HG02970 (cell line): Measurements from ENCODE around the gene FIP1L1.
"Not testable (repeated sequence)": the region's sequence is repeated elsewhere in the genome, so short reads cannot be mapped to it uniquely, and the experiment has no call there.

Experiments
- ATAC-seq: cut with Tn5 transposase; IDR thresholded peaks from one replicate; pipeline ENCODE4 v1.9.1; 2021; ENCODE audit warnings: mild to moderate bottlenecking, moderate library complexity, moderate number of reproducible peaks; ENCODE audit not compliant: unreplicated experiment, low FRiP score

FIP1L1 gene, protein sequence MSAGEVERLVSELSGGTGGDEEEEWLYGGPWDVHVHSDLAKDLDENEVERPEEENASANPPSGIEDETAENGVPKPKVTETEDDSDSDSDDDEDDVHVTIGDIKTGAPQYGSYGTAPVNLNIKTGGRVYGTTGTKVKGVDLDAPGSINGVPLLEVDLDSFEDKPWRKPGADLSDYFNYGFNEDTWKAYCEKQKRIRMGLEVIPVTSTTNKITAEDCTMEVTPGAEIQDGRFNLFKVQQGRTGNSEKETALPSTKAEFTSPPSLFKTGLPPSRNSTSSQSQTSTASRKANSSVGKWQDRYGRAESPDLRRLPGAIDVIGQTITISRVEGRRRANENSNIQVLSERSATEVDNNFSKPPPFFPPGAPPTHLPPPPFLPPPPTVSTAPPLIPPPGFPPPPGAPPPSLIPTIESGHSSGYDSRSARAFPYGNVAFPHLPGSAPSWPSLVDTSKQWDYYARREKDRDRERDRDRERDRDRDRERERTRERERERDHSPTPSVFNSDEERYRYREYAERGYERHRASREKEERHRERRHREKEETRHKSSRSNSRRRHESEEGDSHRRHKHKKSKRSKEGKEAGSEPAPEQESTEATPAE

DNA sequence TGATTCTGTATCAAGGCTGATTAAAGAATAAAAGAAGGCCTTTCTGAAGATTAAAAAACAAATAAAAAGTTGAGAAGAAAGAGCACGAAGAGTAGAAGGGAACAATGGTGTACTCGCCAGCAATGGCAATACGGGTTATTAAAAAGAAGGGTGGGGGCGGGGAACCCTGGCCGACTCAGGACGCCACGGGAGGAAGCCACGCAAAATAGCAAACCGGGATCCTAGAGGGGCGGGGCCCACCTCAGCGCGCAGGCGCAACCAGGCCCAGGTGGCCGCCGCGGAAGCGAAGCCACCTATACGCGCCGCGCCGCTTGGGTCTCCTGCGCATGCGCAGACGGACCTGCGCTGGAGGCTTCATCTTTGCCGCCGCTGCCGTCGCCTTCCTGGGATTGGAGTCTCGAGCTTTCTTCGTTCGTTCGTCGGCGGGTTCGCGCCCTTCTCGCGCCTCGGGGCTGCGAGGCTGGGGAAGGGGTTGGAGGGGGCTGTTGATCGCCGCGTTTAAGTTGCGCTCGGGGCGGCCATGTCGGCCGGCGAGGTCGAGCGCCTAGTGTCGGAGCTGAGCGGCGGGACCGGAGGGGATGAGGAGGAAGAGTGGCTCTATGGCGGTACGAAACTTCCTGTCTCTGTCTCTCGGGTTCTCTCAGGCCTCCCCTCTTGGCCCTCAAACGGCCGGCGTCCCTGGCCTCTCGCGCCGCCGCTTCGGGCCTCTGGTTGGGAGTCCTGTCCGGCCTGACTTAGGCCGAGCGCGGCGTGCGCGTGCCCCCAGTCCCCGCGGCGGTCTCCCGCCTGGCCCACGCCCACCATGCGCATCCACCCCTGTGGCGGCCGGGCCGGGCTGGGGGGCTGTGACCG lies at the start of gene FIP1L1:
Gene FIP1L1 (plus strand): TSS at position 323 of the 852 bp plus-strand sequence. CDS start 198 bp downstream, at position 521.
- ATAC-seq = peak; percentile 97

DNA sequence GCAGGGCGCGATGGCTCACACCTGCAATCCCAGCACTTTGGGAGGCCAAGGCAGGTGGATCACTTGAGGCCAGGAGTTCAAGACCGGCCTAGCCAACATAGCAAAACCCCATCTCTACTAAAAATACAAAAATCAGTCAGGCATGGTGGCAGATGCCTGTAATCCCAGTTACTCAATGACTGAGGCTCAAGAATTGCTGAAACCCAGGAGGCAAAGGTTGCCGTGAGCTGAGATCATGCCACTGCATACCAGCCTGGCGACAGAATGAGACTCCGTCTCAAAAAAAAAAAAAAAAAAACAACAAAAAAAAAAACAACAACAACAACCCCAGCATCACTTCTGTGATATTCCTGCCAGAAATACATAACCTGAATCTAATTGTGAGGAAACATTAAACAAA lies 42.5 kb upstream of the FIP1L1 start:
- not testable (repeated sequence) for ATAC-seq

DNA sequence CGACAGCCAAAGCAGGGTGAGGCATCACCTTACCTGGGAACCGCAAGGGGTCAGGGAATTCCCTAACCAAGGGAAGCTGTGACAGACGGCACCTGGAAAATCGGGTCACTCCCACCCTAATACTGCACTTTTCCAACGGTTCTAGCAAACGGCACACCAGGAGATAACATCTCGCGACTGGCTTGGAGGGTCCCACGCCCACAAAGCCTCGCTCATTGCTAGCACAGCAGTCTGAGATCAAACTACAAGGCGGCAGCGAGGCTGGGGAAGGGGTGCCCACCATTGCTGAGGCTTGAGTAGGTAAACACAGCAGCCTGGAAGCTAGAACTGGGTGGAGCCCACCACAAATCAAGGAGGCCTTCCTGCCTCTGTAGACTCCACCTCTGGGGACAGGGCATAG lies 37.3 kb upstream of the FIP1L1 start:
- ATAC-seq = not testable (repeated sequence)

DNA sequence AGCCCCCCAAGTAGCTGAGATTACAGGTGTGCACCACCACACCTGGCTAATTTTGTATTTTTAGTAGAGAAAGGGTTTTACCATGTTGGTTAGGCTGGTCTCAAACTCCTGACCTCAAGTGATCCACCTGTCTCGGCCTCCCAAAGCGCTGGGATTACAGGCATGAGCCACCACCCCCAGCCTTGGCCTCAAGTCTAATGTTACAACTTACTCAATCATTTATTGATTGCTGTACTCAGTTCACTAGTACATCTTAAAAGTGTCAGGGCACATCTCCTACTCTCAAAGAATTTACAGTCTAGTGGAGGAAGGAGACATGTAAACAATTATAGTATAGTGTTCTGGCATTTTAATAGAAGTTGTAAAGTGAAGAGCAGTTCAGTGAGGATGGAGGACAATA lies 31.0 kb upstream of the FIP1L1 start:
- ATAC-seq = not testable (repeated sequence)

DNA sequence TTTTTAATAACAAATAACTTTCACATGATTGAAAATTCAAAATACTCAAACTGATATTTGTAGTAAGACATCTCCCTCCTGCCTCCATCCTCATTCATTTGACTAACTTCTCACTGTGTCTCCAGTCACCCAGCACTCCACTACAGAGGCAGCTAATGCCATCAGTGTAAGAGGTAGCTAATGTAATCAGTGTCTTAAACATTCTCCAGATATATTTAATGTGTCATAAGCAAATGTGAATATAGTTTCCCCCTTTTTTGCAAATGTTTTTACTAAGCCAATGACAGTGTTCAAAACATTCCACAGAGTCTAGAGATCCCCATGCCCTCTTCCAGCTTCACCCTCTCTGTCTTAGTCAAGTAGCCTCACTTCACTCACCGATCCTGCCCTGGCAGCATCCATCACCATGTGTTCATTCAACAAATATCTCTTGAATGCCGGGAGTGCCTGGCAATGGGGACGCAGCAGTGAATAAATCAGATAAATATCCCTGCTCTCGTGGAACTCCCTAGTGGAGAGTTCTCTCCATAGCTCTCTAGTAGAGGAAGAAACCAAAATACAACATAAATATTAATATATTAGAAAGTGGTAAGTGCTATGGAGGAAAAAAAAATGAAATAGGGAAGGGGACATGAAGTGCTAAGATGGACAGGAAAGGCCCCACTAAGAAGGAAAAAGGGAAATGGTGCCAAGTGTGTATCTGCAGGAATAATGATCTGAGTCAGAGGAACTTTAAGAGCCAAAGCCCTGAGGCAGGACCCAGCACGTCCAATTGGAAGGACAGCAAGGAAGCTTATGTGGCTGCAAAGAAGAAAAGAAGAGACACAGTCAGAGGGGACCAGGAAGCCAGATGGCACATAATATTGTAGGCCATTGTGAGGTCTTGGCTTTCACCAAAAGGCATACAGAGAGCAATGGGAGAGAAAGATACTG lies 30.3 kb upstream of the FIP1L1 start:
- no peak for ATAC-seq

DNA sequence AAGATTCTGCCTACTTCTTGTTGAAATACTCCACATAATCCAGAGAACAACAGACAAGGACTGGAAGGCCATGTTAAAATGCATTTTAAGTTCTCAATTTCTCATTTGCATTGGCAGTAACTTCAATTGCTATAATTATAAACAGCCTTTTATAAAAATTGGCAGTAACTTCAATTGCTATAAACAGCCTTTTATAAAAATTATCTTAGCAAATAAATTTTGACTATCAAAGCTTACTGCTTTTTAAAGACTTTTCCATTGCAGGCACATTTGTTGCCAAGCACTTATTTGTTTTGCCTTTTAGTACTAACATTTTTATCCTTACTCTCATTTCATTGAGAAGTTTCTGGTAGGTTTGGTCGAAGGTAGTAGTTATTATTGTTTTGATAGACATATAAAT lies 29.4 kb upstream of the FIP1L1 start:
- ATAC-seq = no peak

DNA sequence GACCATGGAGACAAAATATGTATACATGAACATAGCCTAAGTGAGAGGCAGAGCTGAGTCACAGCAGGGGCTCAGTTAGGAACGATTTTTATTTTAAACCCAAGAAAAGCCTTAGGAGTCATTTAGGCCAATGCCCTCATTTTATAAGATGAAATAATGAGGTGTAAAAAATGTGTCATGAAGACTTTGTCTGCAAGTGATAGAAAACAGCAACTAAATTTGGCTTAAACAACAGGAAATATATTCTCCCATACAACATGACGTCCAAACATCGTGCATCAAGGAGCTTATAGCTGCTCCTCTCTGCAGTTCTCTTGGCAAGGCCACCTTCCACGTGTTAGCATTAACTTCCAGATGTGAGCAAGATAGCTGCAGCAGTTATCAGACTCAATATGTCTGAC lies 28.4 kb upstream of the FIP1L1 start:
- ATAC-seq = no peak

DNA sequence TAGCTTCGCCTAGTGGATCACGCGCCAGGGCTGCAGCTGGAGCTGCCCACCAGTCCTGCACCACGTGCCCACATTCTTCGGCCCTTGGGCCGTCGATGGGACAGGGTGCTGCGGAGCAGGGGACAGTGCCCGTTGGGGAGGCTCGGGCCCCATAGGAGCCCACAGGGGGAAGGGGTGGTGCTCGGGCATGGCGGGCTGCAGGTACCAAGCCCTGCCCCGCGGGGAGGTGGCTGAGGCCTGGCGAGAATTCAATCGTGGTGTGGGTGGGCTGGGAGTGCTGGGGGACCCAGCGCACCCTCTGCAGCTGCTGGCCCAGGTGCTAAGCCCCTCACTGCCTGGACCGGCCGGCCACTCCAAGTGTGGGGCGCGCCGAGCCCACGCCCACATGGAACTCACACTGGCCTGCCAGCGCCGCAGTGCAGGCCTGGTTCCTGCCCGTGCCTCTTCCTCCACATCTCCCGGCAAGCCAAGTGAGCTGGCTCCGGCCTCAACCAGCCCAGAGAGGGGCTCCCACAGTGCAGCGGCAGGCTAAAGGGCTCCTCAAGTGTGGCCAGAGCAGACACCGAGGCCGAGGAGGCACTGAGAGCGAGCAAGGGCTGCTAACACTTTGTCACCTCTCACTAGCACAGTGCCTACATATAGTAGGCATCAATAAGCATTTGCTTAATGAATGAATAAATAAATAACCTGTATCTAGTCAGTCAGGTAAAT lies 23.3 kb upstream of the FIP1L1 start:
- no peak for ATAC-seq

DNA sequence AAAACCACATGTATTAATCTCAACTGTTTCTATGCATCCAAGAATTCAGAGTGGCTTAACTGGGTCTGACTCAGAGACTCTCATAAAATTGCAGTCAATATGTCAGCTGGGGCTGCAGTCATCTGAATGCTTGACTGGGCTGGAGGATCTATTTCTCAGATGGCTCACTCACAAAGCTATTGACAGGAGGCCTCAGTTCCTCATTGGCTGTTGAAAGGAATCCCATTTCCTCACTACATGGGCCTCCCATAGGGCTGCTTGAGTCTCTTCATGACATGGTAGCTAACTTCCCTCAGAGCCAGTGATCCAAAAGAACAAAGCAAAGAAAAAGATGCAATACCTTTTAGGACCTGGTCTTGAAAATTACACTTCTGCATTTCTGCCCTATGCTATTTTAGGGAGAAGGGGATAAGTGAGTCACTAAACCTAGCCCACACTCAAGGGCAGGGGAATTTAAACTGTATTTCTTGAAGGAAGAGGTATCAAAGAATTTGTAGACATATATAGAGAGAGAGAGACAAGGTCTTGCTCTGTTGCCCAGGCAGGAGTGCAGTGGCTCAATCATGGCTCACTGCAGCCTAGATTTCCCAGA lies 21.4 kb upstream of the FIP1L1 start:
- no peak for ATAC-seq

DNA sequence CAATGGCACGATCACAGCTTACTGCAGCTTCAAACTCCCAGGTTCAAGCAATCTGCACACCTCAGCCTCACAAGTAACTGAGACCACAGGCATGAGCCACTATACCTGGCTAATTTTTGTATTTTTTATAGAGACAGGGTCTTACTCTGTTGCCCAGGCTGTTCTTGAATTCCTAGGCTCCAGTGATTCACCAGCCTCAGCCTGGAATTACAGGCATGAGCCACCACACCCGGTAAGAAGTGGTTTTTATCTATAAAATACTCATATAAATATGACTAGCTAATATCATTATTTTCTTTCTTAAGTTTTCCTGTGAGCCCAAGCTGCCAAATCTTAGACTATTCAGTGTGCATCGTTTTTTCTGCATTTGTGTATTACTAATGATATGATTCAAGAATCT lies 16.0 kb upstream of the FIP1L1 start:
- ATAC-seq = no peak

DNA sequence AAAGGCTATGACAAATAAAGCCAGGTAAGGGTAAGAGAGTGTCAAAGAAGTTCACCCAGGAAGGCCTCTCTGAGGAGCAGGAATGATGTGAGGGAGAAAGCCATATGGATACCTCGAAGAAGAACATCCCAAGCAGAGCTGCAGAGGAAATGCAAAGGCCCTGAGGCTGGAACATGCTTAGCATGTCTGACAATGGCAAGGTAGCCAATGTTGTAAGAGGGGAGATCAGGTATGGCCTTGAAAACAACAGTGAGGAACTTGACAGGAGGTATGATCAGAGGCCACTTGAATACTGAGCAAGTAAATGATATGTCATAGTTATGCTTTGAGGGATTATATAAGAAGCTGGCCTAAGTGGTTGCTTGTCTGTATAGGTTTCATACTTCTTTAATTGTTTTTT lies 15.3 kb upstream of the FIP1L1 start:
- no peak for ATAC-seq

DNA sequence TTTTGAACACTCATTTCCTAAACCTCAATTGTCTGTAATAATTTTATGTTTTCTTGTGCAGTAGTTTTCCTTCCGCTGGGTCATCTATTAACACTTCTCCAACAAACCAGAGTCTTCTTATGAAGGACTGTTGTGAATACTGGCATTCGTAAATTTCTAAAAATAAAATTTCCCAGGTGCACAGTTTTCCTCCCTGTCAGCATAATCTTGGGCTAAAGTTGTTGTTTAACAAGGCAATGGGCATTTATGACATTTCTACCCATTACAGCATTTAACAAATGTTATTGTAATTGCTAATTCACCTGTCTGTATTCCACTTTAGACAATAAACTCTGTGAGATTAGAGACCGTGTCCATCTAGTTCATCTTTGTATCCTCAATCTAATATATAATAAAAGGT lies 12.8 kb upstream of the FIP1L1 start:
- no peak for ATAC-seq

DNA sequence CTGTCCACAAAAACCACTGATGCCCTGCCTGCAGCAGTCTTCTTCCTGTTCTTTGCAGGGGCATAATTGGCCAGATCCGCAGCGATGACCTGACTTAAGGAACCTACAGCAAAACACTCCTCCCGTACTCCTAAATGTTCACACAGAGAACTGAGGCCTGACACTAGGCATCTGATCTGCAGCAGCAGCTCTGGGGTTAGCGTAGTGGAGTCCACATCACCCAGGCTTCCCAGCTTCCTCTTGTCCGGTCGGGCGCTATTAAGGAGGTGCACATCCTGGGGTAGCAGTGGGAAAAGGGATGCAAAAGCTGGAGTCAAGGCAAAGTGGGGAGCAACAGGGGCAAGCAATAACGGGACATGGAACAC lies 12.3 kb upstream of the FIP1L1 start:
- no peak for ATAC-seq

DNA sequence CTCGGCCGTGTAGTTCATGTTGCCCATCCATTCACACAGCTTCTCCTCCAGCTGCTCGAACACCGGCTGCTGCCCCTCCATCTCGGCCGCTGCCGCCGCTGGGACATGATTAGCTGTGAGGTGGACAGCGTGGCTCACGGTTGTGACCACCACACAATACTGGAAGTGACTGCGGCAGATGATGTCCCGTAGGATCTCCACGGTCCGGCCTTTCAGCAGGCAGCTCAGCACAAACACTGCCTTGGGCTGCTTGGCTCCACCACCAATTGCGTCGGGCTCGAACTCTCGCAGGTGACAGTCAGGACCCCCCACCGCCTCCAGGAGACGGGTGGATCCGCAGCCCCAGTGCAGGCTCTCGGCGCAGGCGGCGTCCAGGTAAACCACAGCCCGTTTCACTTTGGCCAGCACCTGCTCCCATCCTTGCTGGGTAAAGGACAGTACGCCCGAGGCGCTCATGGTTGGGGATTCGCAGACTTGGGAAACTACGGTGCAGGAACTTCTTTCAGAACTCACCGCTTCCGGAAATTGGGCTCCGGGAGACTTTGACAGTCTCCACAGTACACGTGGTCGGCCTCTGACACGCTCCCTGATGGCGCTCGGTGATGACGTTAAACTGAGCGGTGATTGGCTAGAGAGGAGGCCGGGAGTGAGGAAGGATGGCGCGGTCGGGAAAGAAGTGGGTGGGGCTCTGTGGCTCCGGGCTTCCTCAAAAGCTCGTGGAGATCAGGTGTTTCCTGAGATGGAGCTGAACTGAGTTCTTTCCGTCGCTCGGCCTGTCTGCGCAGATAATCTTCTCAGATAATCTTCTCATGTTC lies 11.7 kb upstream of the FIP1L1 start, which contains the start of gene SCFD2:
Gene SCFD2 (minus strand): TSS at position 576 of the 815 bp plus-strand sequence.
- peak; percentile 93 for ATAC-seq

DNA sequence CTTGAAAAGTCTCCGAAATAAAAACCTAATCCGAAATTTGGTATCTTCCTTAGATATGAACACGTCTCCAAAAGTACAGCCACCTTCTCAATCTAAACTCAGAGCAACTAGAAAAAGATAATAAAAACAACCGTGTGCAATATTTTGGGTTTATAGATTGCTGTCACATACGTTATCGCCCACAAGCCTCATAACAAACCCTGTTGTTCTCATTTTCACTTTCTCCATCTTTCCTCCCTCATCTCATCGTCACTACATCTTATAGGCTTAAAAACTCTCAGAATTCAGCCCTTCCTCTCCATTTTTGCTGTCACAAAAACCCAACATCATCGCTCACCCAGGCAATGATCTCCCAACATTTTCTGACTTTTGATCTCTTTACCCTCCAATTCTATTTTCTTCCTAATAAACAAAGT lies 11.1 kb upstream of the FIP1L1 start:
- peak; percentile 22 for ATAC-seq

DNA sequence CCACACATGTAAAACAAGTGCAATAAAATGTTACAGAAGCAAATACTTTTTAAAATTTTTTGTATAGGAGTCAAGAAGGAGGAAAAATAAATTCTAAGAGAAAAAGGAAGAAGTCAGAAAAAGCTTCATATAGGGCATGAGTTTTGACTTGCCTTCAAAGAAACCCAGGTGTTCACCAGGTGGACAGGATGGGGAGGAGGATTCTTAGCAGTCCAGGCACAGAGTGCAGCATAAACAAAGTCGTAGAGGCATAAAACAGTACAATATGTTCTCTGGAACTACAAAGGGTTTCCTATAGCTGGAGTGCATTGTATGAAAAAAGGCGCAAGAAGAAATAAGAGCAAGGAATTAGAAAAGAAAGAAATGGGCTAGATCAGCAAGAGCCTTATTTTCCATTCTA lies 9.7 kb upstream of the FIP1L1 start:
- no peak for ATAC-seq

DNA sequence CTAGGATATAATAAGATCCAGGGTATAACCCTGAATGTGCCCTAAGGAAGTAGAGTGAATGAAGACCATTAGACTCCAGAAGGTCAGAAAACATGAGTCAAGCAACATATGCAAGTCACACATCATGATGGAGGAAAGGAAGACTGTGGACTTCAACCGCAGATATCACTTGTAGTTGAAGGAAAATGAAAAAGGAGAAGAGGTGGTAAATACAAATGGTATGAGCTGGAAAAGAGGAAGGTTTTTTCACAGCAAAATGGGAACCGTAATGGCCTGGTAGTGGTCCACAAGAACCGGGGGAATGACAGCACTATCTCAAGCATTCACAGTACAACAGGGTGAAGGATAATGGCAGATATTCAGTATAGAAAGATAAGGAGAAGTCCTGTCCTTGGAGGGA lies 6.4 kb upstream of the FIP1L1 start:
- ATAC-seq = no peak

DNA sequence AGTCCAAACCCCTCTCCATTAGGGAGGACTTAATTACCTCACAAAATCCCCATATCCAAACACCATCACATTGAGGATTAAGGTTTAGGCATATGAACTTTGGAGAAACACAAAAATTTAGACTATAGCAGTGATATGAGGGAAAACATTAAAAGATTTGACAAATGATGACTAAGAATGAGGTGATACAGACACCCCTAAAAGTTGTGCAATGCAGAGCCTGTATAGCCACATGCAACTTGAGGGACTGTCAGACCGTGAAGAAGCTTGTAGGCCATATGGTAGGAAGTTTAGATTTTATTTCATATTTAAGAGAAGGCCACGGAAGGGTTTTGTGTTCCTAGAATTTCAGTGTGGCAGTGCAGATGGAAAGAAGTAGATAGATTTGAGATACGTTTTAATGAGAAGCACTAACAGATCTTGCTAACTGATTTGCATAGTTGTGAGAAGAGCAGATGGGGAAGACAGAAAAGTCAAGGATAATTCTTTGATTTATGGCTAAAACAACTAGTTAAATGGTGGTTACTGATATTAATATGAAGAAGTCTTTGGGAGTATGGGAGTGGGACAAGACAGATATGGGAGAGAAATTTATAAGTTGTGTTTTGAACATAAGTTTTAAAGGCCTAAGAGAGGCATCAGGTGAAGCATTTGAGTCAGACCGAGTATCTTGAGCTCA lies 5.5 kb upstream of the FIP1L1 start:
- no peak for ATAC-seq
